Memory B cell (primary cell): ENCODE measurements around the gene ZMYND15.

Experiments used
- ATAC-seq: fragments of 150-1000 bp; cut with Tn5 transposase; 2 replicates; pipeline ENCODE4 v1.10.0; 2021; ENCODE audit warnings: low read depth, mild to moderate bottlenecking, moderate library complexity
- DNase-seq, 2 donors: peaks; one replicate each; pipeline ENCODE4 v3.0.0; 2022; ENCODE audit warnings: low spot score in 2 of 2
- H3K27ac Mint-ChIP-seq: one replicate; pipeline ENCODE4 v1.8.0; 2022; ENCODE audit warnings: mild to moderate bottlenecking, moderate library complexity, mixed read lengths
- H3K27me3 Mint-ChIP-seq: one replicate; pipeline ENCODE4 v1.8.0; 2022; ENCODE audit warnings: mixed read lengths
- H3K36me3 Mint-ChIP-seq: one replicate; pipeline ENCODE4 v1.8.0; 2022; ENCODE audit warnings: mild to moderate bottlenecking, mixed read lengths
- H3K4me1 Mint-ChIP-seq: one replicate; pipeline ENCODE4 v1.8.0; 2022; ENCODE audit warnings: mixed read lengths
- H3K4me3 Mint-ChIP-seq: one replicate; pipeline ENCODE4 v1.8.0; 2022; ENCODE audit warnings: mild to moderate bottlenecking, moderate library complexity, mixed read lengths
- H3K9me3 Mint-ChIP-seq: one replicate; pipeline ENCODE4 v1.8.0; 2022; ENCODE audit warnings: mixed read lengths

ZMYND15 gene

GRCh38 chr17:4789951-4790704 lies 50.5 kb downstream of the ZMYND15 start:
- Mint-ChIP-seq H3K9me3 (no peaks in the 10 kb centered on the region), H3K27ac (peak overlapping the region; percentile 5), H3K4me1 (peaks cover 16% of the 10 kb centered on the region), H3K36me3 (no peaks in the 10 kb centered on the region), H3K27me3 (peaks cover 9% of the 10 kb centered on the region), H3K4me3 (peak overlapping the region; percentile 89)
- ATAC-seq, result peak; percentile 91
- peak; percentile 75 to 82 for DNase-seq

- peak overlapping the region; percentile 5 for H3K27ac Mint-ChIP-seq
- peaks cover 8% of the 10 kb centered on the region for H3K27me3 Mint-ChIP-seq
- no peaks in the 10 kb centered on the region for H3K9me3 Mint-ChIP-seq
- peak overlapping the region; percentile 89 for H3K4me3 Mint-ChIP-seq
- peaks cover 14% of the 10 kb centered on the region for H3K4me1 Mint-ChIP-seq
- H3K36me3 Mint-ChIP-seq, result no peaks in the 10 kb centered on the region
- DNase-seq (no peak), ATAC-seq (no peak)
These were observed 51.1 kb downstream of the ZMYND15 start for GRCh38 chr17:4790705-4791088.

- Mint-ChIP-seq H3K4me3 (peak overlapping the region; percentile 100), H3K27me3 (no peaks in the 10 kb centered on the region), H3K4me1 (peaks cover 18% of the 10 kb centered on the region), H3K27ac (no peak overlapping the region), H3K36me3 (peaks cover 6% of the 10 kb centered on the region), H3K9me3 (no peaks in the 10 kb centered on the region)
- DNase-seq (no peak), ATAC-seq (no peak)
These were observed 55.5 kb downstream of the ZMYND15 start for GRCh38 chr17:4795168-4795567.
